Spleen (tissue), 7 donors: ENCODE data around the gene UNG.

Source experiments
- CTCF ChIP-seq, 11 experiments: fragments of 200-600 bp in 7 of 11; fragments of 450-650 bp in 4 of 11; sonication (generic) in 4 of 11; IDR thresholded peaks in 8 of 11; conservative IDR thresholded peaks in 3 of 11; 1 replicate in 7 of 11; 2 replicates in 4 of 11; pipeline versions ENCODE4 v1.4.0 to v1.8.0; 2016 to 2021; ENCODE audit warnings: antibody characterized with exemption in 11 of 11, inconsistent platforms in 4 of 11, mild to moderate bottlenecking in 1 of 11
- POLR2A ChIP-seq, 3 donors: fragments of 450-650 bp; IDR thresholded peaks; one replicate each; pipeline ENCODE4 v1.5.1; 2017; ENCODE audit warnings: antibody characterized with exemption in 3 of 3, mild to moderate bottlenecking in 1 of 3
- POLR2AphosphoS5 ChIP-seq, 3 donors: sonication (generic); formaldehyde crosslinking; IDR thresholded peaks; one replicate each; pipeline ENCODE4 v1.5.1; 2017; ENCODE audit warnings: antibody characterized with exemption in 3 of 3
- donor health status: DM: no; HTN: no; CAD: no; lungs with moderate emphysema.
- donor health status: DM: no; HTN: no; CAD: no.
- donor health status: DM: no; HTN: no; CAD: no.

- TF ChIP-seq POLR2AphosphoS5 (IDR thresholded peaks at IDR 0.05) (no peak), CTCF (IDR thresholded peaks at IDR 0.05 in 8 of 11, conservative IDR thresholded peaks at IDR 0.05 in 3 of 11) (no peak), POLR2A (IDR thresholded peaks at IDR 0.05) (no peak)
Measured at GRCh38 chr12:109131154-109132050, 34.0 kb downstream of the UNG start.
